HG02970 (cell line): ENCODE measurements around the gene LMO1.

Experiments
- ATAC-seq: cut with Tn5 transposase; IDR thresholded peaks from one replicate; pipeline ENCODE4 v1.9.1; 2021; ENCODE audit warnings: mild to moderate bottlenecking, moderate library complexity, moderate number of reproducible peaks; ENCODE audit not compliant: unreplicated experiment, low FRiP score

LMO1 gene

GRCh38 chr11:8266246-8267241, 2.9 kb upstream of the LMO1 start:
- ATAC-seq = no peak

DNA sequence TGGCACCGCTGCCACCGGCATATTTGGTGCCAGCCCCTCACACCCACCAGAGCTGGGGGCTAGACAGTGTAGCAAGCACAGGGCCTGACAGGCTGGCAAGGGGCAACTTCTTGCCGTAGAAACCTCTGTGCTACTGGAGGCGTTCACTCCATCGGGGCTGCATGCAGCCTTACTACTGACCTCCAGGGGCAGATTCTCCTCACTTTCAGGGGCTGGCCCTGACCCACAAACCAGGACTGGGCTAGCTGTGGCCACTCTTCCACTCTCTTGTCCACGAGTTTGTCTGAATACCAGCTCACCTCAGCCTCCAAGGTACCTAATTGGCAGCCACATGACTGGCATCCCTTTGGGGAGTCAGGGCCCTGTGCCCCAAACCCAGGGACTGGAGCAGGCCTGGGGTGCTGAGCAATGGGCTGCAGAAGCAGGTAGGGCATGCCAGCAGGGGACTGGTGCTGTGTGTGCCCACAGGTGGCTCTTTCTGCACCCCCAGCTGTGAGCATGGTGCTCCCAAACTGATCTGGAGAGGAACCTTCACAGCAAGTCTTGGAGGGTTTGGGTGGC, 2.1 kb upstream of the LMO1 start:
- ATAC-seq = no peak

- no peak for ATAC-seq
These were observed 439 bp downstream of the LMO1 start for GRCh38 chr11:8263109-8263768.

DNA sequence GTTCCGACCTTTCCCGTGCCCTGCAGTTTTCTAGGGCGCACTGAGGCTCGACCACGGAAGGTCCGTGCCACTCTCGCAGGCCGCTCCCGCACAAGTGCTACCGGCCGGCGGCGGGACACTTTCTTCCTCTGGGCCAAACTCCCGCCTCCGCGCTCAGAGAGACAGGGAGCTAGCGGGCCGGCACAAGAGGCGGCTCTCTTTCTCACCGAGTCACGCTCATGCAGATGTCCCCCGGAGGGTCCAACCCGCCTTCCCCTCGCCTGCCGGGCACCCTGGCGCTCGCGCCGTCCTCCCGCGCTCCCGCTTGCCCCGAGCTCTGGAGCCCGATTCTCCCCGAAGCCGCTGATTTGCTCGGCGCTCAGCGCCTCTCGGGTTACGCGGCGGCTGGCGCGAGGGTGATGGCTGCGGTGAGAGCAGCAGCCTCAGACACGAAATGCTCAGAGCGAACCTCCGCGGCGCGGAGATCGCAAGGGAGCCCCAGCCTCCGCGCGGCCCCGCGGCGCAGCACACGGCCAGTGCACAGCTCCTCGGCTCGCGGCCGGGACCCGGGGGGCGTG, 1.0 kb downstream of the LMO1 start:
- ATAC-seq = no peak

DNA sequence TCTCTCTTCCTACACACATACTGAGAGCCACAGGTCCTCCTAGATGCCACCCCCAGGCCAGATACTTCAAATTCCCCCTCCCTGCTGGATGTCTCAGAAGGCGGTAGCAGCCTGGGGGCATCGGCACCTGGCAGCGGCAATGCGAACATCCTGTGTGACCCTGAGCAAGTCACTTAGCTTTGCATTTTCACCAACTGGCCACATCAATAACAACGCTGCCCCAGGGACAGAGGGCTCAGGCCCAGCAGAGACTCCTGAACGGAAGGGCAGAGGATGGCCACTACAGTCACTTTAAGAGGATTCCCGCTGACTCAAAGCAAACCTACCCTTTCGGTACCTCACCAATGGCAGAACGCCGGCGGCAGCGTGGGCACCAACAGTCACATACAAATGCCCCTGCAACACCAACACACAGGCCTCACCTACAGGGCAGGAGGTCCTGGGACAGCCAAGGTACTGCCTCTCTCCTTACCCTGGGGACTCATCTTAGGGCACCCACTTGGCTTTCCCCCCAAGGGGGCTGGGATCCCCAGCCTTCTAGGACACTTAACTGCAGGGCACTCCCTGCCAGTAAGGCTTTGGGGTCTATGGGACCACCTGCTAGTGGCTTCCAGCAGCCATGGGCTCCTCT, 1.6 kb downstream of the LMO1 start:
- ATAC-seq = no peak

GRCh38 chr11:8261291-8261690, 2.4 kb downstream of the LMO1 start:
- ATAC-seq = no peak

DNA sequence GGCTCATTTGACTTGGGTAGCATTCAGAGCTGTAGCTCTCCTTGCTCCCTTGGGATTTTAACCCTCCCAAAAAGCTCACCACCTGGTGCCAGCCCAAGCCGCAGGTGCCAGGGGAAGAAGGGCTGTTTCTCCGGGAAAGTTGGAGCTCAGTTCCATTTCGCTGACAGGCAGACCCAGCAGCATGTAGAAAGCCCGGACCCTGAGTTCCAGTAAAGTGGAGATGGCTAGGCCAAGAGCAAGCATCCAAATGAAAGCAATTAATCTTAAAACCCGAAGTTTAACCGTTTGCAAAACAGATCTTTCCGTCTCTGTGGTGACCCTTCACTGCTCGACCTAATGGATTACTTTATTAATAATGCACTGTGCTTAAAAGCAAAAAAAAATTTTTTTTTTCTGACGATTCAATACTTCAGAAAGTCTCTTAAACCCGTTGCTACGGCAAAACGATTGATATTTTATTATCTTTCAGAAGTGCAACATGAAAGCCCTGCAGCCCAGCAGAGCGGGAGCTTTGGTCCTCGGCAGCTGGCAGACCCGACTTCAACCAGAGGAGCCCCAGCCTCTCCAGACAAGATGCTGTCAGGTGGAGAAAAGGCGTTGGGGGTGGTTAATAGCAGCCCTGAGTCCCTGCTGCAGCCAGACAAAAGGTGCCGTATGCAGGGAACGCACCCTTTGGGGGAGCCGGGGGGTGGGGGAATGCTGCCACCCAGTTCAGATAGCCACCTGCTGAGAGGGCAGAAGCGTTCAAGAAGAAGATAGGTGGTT, 3.3 kb downstream of the LMO1 start:
- ATAC-seq = no peak

DNA sequence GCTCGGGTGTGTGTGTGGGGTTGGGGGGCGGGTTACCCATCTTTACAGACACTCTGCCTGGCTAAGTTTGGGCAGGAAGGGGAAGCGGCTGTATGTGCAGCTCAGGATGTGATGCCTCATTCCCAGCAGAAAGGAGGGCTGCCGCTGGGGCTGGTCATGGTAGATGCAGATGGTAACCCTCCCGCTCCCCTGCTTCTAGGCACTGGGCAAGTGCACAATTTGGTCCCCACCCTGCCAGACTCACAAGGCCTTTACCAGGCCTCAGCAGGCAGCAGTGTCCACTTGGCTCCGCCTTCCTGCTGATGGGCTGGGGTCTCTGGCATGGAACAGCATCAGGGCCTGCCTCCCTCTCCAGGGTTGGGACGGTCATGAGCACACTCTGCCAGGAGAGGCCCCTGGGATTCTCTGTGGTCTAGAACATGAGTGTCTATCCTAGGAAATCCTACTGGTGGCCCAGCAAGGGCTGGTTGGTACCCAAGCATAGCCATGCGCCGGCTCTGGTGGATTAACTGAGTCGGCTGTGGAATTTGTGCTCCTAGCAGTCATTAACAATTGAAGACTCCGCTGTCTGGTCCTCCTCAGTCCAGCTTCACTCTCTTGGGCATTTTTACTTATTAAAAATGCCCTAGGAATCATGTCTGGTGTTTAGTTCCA, 4.2 kb downstream of the LMO1 start:
- ATAC-seq = no peak

GRCh38 chr11:8258784-8259183, 4.9 kb downstream of the LMO1 start:
- no peak for ATAC-seq

DNA sequence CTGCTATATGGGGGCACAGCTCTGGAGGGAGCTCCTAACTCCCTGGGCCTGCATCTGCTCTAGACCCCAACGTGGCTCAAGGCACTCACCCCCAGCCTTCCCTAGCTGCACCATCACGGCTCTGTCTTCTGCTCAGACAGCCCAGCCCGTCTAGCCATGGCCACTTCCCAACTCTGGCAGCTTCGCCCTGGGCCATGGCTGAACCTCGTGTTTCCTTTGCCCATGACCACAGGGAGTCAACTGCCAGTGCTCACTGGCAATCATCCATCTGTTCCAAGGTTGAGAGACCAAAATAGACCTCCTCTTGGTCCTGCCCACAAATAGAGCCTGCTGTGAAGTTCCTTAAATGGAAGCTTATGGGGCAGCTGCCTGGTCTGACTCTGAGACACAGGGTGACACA, 5.4 kb downstream of the LMO1 start:
- ATAC-seq = no peak

- no peak for ATAC-seq
These were observed 6.5 kb downstream of the LMO1 start for GRCh38 chr11:8257003-8257664.

- ATAC-seq = no peak
These were observed 7.2 kb downstream of the LMO1 start for GRCh38 chr11:8256271-8257002.

DNA sequence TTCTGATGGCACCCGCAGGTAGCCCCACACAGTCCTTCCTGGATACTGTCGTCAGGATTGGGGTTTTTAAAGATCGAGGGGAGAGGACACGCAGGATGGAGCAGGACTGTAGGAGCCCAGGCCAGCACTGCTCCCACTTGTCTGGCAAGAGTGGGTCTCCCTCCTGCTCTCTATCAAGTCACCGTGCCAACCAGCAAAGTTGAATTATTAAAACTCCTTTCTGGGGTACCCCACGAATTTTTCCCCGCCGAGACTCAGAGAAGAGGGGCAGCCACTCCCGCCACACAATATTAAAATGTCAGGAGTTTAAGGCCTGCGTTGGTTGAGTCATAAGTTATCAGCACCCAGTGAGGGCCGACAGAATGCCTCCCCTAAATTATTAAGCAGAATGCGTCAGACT, 10.1 kb downstream of the LMO1 start:
- ATAC-seq = no peak

GRCh38 chr11:8252946-8253345, 10.7 kb downstream of the LMO1 start:
- ATAC-seq = no peak

DNA sequence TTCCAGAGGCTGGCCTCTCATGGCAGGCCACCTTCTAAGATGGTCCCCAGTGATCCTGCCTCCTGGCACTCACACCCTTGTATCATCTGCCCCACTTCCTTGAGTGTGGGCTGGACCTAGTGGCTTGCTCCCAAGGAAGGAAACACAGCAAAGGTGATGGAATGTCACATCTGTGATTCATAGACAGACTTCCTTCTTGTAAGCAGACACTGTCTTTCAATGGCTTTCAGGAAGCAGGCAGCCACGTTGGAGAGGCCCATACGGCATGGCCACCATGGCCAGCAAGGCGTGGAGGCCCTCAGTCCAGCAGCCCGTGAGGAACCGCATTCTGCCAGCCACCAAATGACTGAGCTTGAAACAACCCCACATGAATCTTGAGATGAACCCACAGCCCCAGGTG, 11.3 kb downstream of the LMO1 start:
- ATAC-seq = no peak

DNA sequence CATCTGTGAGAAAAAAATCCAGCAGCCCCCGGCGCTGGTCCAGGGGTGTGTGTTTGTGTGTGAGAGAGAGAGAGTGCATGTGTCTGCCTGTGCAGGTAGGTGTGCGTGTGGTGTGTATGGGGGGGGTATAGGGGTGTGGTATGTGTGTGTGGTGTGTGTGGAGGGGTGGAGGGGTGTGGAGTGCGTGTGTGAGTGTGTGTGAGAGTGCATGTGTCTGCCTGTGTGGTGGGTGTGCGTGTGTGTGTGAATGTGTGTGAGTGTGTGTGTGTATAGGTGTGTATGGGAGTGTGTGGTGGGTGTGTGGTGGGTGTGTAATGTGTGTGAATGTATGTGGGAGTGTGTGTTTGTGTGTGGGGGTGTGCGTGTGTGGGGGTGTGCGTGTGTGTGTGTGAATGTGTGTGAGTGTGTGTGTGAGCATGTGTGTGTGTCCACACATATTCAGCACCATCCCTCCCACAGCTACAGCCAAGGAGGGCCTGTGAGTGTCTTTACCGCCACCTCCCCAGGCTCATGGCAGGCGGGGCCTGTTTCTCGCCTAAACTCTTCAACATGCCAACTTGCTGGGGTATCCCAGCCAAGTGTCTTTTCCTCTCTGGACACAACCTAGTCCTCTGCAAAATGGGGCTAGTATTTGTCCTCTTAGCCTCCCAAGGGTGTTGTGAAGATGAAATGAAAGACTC, 11.9 kb downstream of the LMO1 start:
- no peak for ATAC-seq

DNA sequence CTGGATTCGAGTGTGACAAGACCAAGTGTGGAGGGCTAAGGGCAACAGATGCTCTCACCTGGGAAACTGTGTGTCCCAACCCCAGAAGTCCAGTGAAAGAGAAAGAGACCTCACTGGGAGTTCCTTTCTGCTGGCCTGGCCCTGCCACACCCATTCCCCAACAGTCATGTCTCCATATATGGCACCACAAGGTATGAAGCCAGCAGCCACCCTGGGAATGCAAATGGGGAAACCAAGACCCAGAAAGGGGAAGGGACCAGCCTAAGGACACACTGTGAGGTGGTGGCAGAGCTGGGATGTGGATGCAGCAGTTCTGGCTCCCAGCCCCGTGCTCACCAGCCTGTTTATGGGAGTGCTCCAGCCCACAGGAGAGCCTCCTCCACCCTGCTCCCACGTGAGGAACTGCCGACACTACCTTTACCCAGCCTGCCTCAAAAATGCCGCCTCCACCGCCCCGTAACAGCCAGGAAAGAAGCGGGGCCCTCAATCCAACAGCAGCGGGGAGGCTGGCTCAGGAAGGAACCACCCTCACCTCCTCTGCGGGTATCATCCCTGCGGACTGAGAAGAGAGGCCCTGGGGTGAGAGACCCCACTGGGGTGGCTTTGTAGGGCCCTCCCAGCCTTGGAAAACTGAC, 12.6 kb downstream of the LMO1 start:
- no peak for ATAC-seq
